ENCODE data around the gene TP53.
A peak's percentile ranks its signal among the peaks of the same experiment; 100 is the strongest.
"Not testable (repeated sequence)": the region's sequence is repeated elsewhere in the genome, so short reads cannot be mapped to it uniquely, and the experiment has no call there.

TP53 gene

GRCh38 chr17:7646457-7646856, 40.8 kb downstream of the TP53 start:
- no peak for DNase-seq
- in situ Hi-C loops (cut with HindIII; ENCODE audit: low pct_ligation_motif_present, low pct_unique_long_range_greater_than_20kb, low sequenced_read_pairs), result no loop called here

- DNase-seq, result no peak
- in situ Hi-C loops (cut with HindIII; ENCODE audit: low pct_ligation_motif_present, low pct_unique_long_range_greater_than_20kb, low sequenced_read_pairs), result no loop called here
Observed at GRCh38 chr17:7644775-7645174, 42.5 kb downstream of the TP53 start.

GRCh38 chr17:7641635-7642034, 45.7 kb downstream of the TP53 start:
- in situ Hi-C loops (cut with HindIII; ENCODE audit: low pct_ligation_motif_present, low pct_unique_long_range_greater_than_20kb, low sequenced_read_pairs); DNase-seq: not testable (repeated sequence)

DNA sequence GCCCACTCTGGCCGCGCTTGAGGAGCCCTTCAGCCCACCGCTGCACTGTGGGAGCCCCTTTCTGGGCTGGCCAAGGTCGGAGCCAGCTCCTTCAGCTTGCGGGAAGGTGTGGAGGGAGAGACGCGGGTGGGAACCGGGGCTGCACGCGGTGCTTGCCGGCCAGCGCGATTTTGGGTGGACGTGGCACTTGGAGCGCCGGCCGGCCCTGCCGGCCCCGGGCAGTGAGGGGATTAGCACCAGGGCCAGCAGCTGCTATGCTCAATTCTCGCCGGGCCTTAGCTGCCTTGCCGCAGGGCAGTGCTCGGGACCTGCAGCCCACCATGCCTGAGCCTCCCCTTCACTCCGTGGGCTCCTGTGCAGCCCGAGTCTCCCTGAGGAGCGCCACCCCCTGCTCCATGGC, 46.5 kb downstream of the TP53 start:
- in situ Hi-C loops (cut with HindIII; ENCODE audit: low pct_ligation_motif_present, low pct_unique_long_range_greater_than_20kb, low sequenced_read_pairs), result no loop called here
- DNase-seq, result no peak

DNA sequence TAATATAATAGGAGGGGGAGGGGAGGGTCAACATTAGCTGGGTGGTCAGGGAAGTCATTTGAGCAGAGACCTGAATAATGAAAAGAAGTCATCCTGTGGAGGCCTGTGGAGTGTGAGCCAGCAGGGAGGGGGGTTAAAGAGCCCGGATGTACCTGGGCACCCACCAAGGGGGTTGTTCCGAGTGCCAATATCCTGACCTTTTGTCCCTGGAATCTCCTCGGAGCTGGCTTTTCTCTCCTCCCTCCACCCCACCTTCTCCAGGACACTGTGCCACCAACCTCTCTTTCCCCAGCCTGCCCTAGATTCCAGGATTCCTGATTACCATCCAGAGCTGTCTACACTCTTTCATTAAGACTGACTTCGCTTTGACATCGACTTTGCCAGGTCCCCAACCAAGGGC, 51.1 kb downstream of the TP53 start:
- no peak for DNase-seq
- in situ Hi-C loops (cut with HindIII; ENCODE audit: low pct_ligation_motif_present, low pct_unique_long_range_greater_than_20kb, low sequenced_read_pairs), result no loop called here

GRCh38 chr17:7634384-7634783, 52.9 kb downstream of the TP53 start:
- in situ Hi-C loops (cut with HindIII; ENCODE audit: low pct_ligation_motif_present, low pct_unique_long_range_greater_than_20kb, low sequenced_read_pairs), result no loop called here
- DNase-seq, result peak; percentile 76

DNA sequence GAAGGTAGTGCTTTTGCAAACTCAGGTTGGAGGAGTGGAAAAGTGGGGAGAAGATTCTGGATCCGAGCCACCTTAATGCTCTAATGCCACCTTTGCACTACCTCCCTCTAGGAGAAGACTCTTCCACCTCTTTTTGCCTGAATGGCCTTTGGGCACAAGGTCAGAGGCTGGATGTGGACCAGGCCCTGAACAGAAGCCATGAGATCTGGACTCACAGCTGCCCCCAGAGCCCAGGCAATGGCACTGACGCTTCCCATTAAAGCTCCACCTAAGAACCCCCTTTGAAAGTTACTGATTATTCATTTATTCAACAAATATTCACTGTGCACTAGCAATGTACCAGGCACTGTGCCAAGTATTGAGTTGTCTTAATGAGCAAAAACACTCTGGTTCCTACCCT, 54.2 kb downstream of the TP53 start:
- DNase-seq, result no peak
- in situ Hi-C loops (cut with HindIII; ENCODE audit: low pct_ligation_motif_present, low pct_unique_long_range_greater_than_20kb, low sequenced_read_pairs), result no loop called here

GRCh38 chr17:7632492-7632894, 54.8 kb downstream of the TP53 start:
- in situ Hi-C loops (cut with HindIII; ENCODE audit: low pct_ligation_motif_present, low pct_unique_long_range_greater_than_20kb, low sequenced_read_pairs), result no loop called here
- DNase-seq, result peak; percentile 62

GRCh38 chr17:7631398-7632380, 55.6 kb downstream of the TP53 start:
- in situ Hi-C loops (cut with HindIII; ENCODE audit: low pct_ligation_motif_present, low pct_unique_long_range_greater_than_20kb, low sequenced_read_pairs), result no loop called here
- DNase-seq, result no peak

DNA sequence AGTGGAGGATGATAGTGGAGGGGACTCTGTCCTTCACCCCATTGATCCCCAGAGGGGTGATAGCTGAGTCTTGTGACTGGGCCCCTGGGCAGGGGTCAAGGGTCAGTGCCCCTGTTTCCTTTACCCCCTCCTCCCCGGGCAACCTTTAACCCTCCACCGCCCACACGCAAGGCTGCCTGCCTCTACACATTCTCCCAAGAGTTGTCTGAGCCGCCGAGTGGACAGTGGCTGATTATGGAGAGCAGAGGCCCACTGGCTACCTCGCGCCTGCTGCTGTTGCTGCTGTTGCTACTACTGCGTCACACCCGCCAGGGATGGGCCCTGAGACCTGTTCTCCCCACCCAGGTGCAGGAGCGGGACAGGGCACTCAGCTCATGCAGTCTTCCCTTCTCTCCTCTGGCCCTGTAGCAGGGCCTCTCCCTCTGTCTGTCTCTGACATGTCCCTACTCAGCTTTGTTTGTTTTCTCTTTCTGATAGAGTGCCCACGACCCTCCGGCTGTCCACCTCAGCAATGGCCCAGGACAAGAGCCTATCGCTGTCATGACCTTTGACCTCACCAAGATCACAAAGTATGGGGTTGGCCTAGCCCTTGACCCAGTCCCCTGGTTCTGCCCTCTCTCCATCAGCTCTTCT, 57.2 kb downstream of the TP53 start, which contains the start of gene SHBG:
TSS of gene SHBG (plus strand) at position 197 of the 633 bp plus-strand sequence. CDS start at position 235, 38 bp downstream.
- in situ Hi-C loops (cut with HindIII; ENCODE audit: low pct_ligation_motif_present, low pct_unique_long_range_greater_than_20kb, low sequenced_read_pairs), result no loop called here
- no peak for DNase-seq

- in situ Hi-C loops (cut with HindIII; ENCODE audit: low pct_ligation_motif_present, low pct_unique_long_range_greater_than_20kb, low sequenced_read_pairs), result no loop called here
- DNase-seq, result peak; percentile 95
Observed at GRCh38 chr17:7627250-7628121, 59.8 kb downstream of the TP53 start, which contains the start of gene SAT2. SAT2 (minus strand) TSS chr17:7627821; CDS start chr17:7627635, 186 bp downstream.

GRCh38 chr17:7626956-7627249, 60.4 kb downstream of the TP53 start:
- DNase-seq, result no peak
- in situ Hi-C loops (cut with HindIII; ENCODE audit: low pct_ligation_motif_present, low pct_unique_long_range_greater_than_20kb, low sequenced_read_pairs), result no loop called here

DNA sequence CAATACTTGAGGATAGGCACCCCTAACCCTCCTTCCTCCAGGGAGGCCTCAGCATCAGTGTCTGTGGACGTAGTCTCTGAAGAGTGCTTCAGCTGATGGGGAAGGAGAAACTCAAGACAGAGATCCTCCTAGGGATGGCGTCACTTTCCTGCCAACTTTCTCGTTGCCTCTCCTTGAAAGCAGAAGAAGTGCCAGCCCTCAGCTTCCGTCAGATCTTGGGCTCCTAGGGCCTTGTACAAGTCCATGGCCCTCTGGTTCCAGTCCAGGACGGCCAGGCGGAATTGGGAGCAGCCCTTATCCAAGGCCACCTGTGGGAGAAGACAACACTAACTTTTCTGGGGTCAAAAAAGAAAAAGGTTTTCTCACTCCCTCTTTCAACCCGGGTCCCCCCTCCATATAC, 61.0 kb downstream of the TP53 start:
- in situ Hi-C loops (cut with HindIII; ENCODE audit: low pct_ligation_motif_present, low pct_unique_long_range_greater_than_20kb, low sequenced_read_pairs), result no loop called here
- DNase-seq, result no peak

DNA sequence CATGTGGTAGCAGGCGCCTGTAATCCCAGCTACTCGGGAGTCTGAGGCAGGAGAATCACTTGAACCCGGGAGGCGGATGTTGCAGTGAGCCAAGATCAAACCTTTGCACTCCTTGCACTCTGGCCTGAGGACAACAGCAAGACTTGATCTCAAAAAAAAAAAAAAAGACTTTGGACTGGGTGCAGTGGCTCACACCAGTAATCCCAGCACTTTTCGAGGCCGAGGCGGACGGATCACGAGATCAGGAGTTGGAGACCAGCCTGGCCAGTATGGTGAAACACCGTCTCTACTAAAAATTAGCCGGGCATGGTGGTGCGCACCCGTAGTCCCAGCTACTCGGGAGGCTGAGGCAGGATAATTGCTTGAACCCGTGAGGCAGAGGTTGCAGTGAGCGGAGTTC, 61.5 kb downstream of the TP53 start:
- DNase-seq; in situ Hi-C loops (cut with HindIII; ENCODE audit: low pct_ligation_motif_present, low pct_unique_long_range_greater_than_20kb, low sequenced_read_pairs): not testable (repeated sequence)

GRCh38 chr17:7623661-7624060, 63.6 kb downstream of the TP53 start:
- no peak for DNase-seq
- in situ Hi-C loops (cut with HindIII; ENCODE audit: low pct_ligation_motif_present, low pct_unique_long_range_greater_than_20kb, low sequenced_read_pairs), result no loop called here

DNA sequence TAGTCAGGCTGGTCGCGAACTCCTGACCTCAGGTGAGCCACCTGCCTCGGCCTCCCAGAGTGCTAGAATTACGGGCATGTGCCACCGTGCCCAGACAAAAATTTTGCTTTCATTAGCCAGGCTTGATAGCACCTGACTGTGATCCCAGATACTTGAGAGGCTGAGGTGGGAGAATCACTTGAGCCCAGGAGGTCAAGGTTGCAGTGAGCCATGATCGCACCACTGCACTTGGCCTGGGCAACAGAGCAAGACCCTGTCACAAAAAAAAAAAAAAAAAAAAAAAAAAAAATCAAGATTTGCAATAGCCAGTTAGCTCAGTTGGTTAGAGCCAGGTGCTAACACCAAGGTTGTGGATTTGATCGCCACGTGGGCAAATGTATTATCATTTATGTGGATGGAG, 66.5 kb downstream of the TP53 start:
- in situ Hi-C loops (cut with HindIII; ENCODE audit: low pct_ligation_motif_present, low pct_unique_long_range_greater_than_20kb, low sequenced_read_pairs), result no loop called here
- no peak for DNase-seq

GRCh38 chr17:7618608-7619007, 68.7 kb downstream of the TP53 start:
- DNase-seq, result no peak
- in situ Hi-C loops (cut with HindIII; ENCODE audit: low pct_ligation_motif_present, low pct_unique_long_range_greater_than_20kb, low sequenced_read_pairs), result no loop called here

Measured in ACHN (cell line).